ENCODE data around the gene BNC2.

The BNC2 gene

DNA sequence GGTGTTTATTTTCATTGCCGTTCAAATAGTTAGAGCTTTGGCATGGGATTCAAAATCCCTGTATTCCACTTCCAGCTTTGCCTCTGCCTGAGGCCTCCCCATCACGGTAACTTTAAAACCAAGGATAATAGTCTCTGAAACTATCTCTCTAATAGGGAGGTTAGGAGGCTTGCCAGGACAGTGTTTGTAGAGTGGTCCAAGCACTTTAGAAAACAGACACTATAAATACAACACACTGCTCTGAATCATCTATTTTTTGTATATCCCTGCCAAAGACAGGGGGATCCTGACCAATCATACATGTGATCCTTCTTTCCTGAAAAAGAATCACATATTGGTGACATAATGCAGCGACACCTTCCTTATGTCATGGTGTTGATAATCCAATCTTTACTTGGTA, 326.8 kb downstream of the BNC2 start:
- Histone ChIP-seq H3K36me3 (ENCODE audit: control insufficient read depth in 2 of 2, insufficient read depth in 1 of 2, low read length in 2 of 2) (no peaks in the 10 kb centered on the region), H3K4me1 (ENCODE audit: control insufficient read depth, insufficient read depth, low read length) (peaks cover 6% of the 10 kb centered on the region; the same call in 1 of the 2 replicates), H3K27ac (ENCODE audit: extremely low read depth, low read depth, low read length) (no peak overlapping the region), H3K4me3 (ENCODE audit: low read depth, low read length) (no peak overlapping the region), H3K9me3 (ENCODE audit: control insufficient read depth, insufficient read depth, low read depth, low read length) (no peaks in the 10 kb centered on the region)
- TF ChIP-seq, protein P1, sequence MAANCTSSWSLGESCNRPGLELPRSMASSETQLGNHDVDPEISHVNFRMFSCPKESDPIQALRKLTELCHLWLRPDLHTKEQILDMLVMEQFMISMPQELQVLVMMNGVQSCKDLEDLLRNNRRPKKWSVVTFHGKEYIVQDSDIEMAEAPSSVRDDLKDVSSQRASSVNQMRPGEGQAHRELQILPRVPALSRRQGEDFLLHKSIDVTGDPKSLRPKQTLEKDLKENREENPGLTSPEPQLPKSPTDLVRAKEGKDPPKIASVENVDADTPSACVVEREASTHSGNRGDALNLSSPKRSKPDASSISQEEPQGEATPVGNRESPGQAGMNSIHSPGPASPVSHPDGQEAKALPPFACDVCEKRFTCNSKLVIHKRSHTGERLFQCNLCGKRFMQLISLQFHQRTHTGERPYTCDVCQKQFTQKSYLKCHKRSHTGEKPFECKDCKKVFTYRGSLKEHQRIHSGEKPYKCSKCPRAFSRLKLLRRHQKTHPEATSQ (tag by site-specific recombination; IDR thresholded peaks at IDR 0.05) = no peak
- TF ChIP-seq HOXC10 (CRISPR knock-in tag; IDR thresholded peaks at IDR 0.05) (no peak), ZFP37 (tag by site-specific recombination; IDR thresholded peaks at IDR 0.05) (no peak), SP3 (tag by site-specific recombination; IDR thresholded peaks at IDR 0.05) (no peak), ZNF138 (tag by site-specific recombination; IDR thresholded peaks at IDR 0.05; ENCODE audit: borderline replicate concordance) (no peak), ZFHX2 (tag by site-specific recombination; conservative IDR thresholded peaks at IDR 0.05) (no peak)
- TF ChIP-seq, protein P2, sequence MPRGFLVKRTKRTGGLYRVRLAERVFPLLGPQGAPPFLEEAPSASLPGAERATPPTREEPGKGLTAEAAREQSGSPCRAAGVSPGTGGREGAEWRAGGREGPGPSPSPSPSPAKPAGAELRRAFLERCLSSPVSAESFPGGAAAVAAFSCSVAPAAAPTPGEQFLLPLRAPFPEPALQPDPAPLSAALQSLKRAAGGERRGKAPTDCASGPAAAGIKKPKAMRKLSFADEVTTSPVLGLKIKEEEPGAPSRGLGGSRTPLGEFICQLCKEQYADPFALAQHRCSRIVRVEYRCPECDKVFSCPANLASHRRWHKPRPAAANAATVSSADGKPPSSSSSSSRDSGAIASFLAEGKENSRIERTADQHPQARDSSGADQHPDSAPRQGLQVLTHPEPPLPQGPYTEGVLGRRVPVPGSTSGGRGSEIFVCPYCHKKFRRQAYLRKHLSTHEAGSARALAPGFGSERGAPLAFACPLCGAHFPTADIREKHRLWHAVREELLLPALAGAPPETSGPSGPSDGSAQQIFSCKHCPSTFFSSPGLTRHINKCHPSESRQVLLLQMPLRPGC (tag by site-specific recombination; IDR thresholded peaks at IDR 0.05) = no peak
- TF ChIP-seq, protein P3, sequence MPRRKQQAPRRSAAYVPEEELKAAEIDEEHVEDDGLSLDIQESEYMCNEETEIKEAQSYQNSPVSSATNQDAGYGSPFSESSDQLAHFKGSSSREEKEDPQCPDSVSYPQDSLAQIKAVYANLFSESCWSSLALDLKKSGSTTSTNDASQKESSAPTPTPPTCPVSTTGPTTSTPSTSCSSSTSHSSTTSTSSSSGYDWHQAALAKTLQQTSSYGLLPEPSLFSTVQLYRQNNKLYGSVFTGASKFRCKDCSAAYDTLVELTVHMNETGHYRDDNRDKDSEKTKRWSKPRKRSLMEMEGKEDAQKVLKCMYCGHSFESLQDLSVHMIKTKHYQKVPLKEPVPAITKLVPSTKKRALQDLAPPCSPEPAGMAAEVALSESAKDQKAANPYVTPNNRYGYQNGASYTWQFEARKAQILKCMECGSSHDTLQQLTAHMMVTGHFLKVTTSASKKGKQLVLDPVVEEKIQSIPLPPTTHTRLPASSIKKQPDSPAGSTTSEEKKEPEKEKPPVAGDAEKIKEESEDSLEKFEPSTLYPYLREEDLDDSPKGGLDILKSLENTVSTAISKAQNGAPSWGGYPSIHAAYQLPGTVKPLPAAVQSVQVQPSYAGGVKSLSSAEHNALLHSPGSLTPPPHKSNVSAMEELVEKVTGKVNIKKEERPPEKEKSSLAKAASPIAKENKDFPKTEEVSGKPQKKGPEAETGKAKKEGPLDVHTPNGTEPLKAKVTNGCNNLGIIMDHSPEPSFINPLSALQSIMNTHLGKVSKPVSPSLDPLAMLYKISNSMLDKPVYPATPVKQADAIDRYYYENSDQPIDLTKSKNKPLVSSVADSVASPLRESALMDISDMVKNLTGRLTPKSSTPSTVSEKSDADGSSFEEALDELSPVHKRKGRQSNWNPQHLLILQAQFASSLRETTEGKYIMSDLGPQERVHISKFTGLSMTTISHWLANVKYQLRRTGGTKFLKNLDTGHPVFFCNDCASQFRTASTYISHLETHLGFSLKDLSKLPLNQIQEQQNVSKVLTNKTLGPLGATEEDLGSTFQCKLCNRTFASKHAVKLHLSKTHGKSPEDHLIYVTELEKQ (tag by site-specific recombination; IDR thresholded peaks at IDR 0.05; ENCODE audit: borderline replicate concordance) = no peak
- TF ChIP-seq, protein P4, sequence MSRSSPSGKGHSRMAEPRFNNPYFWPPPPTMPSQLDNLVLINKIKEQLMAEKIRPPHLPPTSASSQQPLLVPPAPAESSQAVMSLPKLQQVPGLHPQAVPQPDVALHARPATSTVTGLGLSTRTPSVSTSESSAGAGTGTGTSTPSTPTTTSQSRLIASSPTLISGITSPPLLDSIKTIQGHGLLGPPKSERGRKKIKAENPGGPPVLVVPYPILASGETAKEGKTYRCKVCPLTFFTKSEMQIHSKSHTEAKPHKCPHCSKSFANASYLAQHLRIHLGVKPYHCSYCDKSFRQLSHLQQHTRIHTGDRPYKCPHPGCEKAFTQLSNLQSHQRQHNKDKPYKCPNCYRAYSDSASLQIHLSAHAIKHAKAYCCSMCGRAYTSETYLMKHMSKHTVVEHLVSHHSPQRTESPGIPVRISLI (tag by site-specific recombination; IDR thresholded peaks at IDR 0.05) = no peak
- TF ChIP-seq, protein P5, sequence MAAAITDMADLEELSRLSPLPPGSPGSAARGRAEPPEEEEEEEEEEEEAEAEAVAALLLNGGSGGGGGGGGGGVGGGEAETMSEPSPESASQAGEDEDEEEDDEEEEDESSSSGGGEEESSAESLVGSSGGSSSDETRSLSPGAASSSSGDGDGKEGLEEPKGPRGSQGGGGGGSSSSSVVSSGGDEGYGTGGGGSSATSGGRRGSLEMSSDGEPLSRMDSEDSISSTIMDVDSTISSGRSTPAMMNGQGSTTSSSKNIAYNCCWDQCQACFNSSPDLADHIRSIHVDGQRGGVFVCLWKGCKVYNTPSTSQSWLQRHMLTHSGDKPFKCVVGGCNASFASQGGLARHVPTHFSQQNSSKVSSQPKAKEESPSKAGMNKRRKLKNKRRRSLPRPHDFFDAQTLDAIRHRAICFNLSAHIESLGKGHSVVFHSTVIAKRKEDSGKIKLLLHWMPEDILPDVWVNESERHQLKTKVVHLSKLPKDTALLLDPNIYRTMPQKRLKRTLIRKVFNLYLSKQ (tag by site-specific recombination; IDR thresholded peaks at IDR 0.05; ENCODE audit: borderline replicate concordance) = no peak
- ChIA-PET POLR2A (interaction anchor here (0.9 kb wide), 1 partner anchor 25 kb away, joined by 3 read pairs; no protein-coding TSS in a partner anchor), CTCF (interaction anchor here (1.4 kb wide), 1 partner anchor 19 kb away, joined by 4 read pairs; no protein-coding TSS in a partner anchor)

DNA sequence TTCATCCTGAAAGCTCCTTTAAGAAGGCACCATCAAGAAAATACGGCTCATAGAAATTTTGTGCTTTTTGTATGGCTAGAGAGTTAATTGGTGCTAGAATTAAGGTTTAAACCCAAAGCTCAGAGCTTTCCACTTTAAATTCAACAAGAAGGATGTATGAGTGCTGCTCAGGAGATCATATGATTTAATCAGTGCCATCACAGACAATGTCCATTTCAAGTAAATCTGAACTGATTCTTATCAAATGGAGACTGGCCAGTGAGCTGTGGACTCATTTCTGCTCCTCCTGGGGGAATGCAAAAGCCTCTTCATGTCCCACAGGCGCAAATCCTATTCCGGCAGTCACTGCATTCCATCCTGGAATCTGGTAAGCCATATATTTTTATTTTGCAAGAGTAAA, 327.2 kb downstream of the BNC2 start:
- H3K4me1 ChIP-seq (ENCODE audit: control insufficient read depth, insufficient read depth, low read length) = peaks cover 6% of the 10 kb centered on the region; the same call in 1 of the 2 replicates
- no peak overlapping the region for H3K27ac ChIP-seq (ENCODE audit: extremely low read depth, low read depth, low read length)
- POLR2A ChIA-PET = interaction anchor here (0.9 kb wide), 1 partner anchor 26 kb away, joined by 3 read pairs; no protein-coding TSS in a partner anchor
- H3K36me3 ChIP-seq (ENCODE audit: control insufficient read depth in 2 of 2, insufficient read depth in 1 of 2, low read length in 2 of 2) = no peaks in the 10 kb centered on the region
- no peak overlapping the region for H3K4me3 ChIP-seq (ENCODE audit: low read depth, low read length)
- CTCF ChIA-PET = interaction anchor here (0.9 to 1.4 kb wide), 2 partner anchors 12 to 19 kb away, joined by 3 to 4 read pairs; no protein-coding TSS in a partner anchor
- no peaks in the 10 kb centered on the region for H3K9me3 ChIP-seq (ENCODE audit: control insufficient read depth, insufficient read depth, low read depth, low read length)
- TF ChIP-seq TRIM28 (IDR thresholded peaks at IDR 0.05; ENCODE audit: borderline replicate concordance, low read length) (no peak), ZSCAN23 (tag by site-specific recombination; IDR thresholded peaks at IDR 0.05) (no peak), ZNF19 (tag by site-specific recombination; IDR thresholded peaks at IDR 0.05; ENCODE audit: low read depth) (no peak), ZNF239 (tag by site-specific recombination; IDR thresholded peaks at IDR 0.05) (no peak), ZNF335 (tag by site-specific recombination; conservative IDR thresholded peaks at IDR 0.05) (no peak), ZNF223 (tag by site-specific recombination; IDR thresholded peaks at IDR 0.05) (no peak)
- TF ChIP-seq, protein P6, sequence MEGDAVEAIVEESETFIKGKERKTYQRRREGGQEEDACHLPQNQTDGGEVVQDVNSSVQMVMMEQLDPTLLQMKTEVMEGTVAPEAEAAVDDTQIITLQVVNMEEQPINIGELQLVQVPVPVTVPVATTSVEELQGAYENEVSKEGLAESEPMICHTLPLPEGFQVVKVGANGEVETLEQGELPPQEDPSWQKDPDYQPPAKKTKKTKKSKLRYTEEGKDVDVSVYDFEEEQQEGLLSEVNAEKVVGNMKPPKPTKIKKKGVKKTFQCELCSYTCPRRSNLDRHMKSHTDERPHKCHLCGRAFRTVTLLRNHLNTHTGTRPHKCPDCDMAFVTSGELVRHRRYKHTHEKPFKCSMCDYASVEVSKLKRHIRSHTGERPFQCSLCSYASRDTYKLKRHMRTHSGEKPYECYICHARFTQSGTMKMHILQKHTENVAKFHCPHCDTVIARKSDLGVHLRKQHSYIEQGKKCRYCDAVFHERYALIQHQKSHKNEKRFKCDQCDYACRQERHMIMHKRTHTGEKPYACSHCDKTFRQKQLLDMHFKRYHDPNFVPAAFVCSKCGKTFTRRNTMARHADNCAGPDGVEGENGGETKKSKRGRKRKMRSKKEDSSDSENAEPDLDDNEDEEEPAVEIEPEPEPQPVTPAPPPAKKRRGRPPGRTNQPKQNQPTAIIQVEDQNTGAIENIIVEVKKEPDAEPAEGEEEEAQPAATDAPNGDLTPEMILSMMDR (tag by site-specific recombination; IDR thresholded peaks at IDR 0.05) = no peak
- TF ChIP-seq, protein P7, sequence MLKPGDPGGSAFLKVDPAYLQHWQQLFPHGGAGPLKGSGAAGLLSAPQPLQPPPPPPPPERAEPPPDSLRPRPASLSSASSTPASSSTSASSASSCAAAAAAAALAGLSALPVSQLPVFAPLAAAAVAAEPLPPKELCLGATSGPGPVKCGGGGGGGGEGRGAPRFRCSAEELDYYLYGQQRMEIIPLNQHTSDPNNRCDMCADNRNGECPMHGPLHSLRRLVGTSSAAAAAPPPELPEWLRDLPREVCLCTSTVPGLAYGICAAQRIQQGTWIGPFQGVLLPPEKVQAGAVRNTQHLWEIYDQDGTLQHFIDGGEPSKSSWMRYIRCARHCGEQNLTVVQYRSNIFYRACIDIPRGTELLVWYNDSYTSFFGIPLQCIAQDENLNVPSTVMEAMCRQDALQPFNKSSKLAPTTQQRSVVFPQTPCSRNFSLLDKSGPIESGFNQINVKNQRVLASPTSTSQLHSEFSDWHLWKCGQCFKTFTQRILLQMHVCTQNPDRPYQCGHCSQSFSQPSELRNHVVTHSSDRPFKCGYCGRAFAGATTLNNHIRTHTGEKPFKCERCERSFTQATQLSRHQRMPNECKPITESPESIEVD (tag by site-specific recombination; IDR thresholded peaks at IDR 0.05) = no peak
- TF ChIP-seq, protein P8, sequence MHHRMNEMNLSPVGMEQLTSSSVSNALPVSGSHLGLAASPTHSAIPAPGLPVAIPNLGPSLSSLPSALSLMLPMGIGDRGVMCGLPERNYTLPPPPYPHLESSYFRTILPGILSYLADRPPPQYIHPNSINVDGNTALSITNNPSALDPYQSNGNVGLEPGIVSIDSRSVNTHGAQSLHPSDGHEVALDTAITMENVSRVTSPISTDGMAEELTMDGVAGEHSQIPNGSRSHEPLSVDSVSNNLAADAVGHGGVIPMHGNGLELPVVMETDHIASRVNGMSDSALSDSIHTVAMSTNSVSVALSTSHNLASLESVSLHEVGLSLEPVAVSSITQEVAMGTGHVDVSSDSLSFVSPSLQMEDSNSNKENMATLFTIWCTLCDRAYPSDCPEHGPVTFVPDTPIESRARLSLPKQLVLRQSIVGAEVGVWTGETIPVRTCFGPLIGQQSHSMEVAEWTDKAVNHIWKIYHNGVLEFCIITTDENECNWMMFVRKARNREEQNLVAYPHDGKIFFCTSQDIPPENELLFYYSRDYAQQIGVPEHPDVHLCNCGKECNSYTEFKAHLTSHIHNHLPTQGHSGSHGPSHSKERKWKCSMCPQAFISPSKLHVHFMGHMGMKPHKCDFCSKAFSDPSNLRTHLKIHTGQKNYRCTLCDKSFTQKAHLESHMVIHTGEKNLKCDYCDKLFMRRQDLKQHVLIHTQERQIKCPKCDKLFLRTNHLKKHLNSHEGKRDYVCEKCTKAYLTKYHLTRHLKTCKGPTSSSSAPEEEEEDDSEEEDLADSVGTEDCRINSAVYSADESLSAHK (tag by site-specific recombination; IDR thresholded peaks at IDR 0.05) = no peak

All from HEK293 (cell line).